H1 (cell line): ENCODE data around the gene FAM53B. TPM values are rescaled to one million over a fixed set of nuclear protein-coding genes. Genes with fewer than 3 reads are reported as not detected.

ENCODE experiments used
- CHD1 ChIP-seq: IDR thresholded peaks from 2 replicates; pipeline ENCODE4 v1.6.1; 2012; ENCODE audit warnings: low read depth, low read length, improper control_type of control experiment
- polyA plus RNA-seq, 7 experiments: library from polyadenylated mRNA; depleted of rRNA in 3 of 7; stranded (reverse) in 5 of 7; unstranded in 2 of 7; fragments of >200 nt in 5 of 7; fragments of 200-250 nt in 2 of 7; gene quantifications; 1 replicate in 5 of 7; 2 replicates in 1 of 7; 4 replicates in 1 of 7; pipeline versions ENCODE4 v1.2.1 to v1.2.3, GENCODE V29; 2011 to 2013; ENCODE audit warnings: missing spikeins in 2 of 7, mixed read lengths in 2 of 7
- total RNA-seq: library from RNA; stranded (reverse); fragmentation: NEBNext Ultra II Directional; extraction: Animal tissue kit (Norgen Biotek cat#: 25700); gene quantifications from 2 replicates; pipeline ENCODE4 v1.2.1, GENCODE V29; 2021
- TF ChIP-seq, protein P1 (sequence below): IDR thresholded peaks from 2 replicates; pipeline ENCODE4 v1.6.1; 2012; ENCODE audit warnings: inconsistent platforms

The FAM53B gene
- total and polyA plus RNA-seq, 2 of the 8 experiments (the other 6 are each of a cell fraction or from before 2014, with no cell fraction given), result 5.3 to 14.4 TPM

DNA sequence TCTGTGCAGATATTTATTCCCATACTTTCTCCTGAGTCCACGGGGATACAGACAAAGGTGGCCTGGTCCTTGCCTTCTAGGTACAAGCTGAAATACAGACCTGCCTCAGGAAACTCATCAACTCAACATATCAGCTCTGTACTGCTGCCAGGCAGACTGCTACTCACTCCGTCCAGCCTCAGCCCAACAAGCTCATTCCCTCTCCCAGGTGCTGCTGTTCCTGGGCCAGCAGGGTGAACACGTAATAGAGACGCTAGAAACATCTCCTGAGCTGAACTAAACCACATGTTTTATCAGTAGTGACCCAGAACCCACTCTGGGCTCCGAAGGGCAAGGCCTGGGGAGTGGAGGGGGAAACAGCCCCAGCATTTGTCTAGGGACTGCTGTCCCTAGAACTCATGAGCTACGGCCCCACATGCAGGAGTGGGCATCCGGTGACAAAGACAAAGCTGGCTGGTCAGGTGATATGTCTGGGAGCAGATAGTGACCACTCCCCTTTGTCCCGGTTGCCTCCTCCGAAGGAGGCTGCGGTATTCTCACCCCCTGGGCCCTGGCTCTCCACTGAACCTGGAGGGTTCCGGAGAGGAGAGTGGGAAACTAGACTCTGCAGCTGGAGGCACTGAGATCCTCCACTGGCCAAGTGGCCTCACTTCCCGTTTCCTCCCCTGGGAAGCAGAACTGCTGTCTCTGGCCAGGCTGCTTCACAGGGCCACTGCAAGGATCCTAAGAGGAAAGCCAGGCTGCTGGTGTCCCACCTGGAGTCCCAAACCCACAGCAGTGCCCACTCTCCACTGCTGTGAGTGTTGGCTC lies 116.1 kb downstream of the FAM53B start (continued):
- no peak for TF ChIP-seq CHD1
- TF ChIP-seq, protein P1, sequence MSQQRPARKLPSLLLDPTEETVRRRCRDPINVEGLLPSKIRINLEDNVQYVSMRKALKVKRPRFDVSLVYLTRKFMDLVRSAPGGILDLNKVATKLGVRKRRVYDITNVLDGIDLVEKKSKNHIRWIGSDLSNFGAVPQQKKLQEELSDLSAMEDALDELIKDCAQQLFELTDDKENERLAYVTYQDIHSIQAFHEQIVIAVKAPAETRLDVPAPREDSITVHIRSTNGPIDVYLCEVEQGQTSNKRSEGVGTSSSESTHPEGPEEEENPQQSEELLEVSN, result no peak
- TF ChIP-seq, all 59 proteins: peak for 0
